ENCODE measurements around the gene PYGB. TPM values are rescaled to one million over a fixed set of nuclear protein-coding genes. Genes with fewer than 3 reads are reported as not detected.

PYGB gene
- total RNA-seq, 1 experiment from 2014 or later, result 220 TPM

DNA sequence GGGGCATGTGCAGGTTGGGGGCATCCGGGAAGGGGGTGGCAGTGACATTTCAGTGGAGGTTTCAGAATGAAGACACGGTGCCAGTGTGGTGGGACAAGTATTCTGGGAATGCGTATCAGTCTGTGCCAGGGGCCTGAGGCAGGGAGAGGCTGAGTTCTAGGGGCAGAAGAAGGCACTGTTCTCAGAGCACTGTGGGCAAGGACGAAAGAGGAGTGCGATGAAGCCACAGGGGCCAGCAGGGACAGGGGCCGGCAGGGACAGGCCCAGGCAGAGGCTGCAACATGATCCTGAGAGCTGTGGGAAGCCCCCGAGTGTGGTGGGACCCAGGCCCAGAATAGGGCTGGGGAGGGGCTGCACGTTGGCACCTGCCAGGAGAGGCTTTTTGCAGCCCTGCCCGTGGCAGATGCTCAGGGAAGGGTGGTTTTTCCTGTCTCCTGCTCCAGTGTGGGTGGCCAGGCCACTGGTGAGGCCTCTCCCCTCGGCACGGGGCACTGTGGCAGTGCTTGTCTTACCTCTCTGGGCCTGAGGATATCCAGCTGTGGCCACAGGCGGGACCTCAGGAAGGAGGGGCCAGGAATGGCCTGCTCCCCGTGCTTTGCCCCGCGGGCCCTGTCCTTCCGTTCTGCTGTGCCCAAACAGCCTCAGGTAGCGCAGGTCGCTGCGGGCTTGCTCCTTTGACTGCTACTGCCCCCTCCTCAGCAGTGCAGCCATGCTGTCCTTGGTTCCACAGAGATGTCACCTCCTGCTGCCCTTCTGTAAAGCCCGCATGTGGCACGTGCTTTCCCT is 42.4 kb upstream of the PYGB start:
- in situ Hi-C loops (cut with HindIII; ENCODE audit: low pct_unique_long_range_greater_than_20kb, low sequenced_read_pairs) (no loop called here), intact Hi-C loops (cut with micrococcal nuclease; ENCODE audit: unreplicated experiment) (no loop called here)
- BruUV-seq (replicated peaks), result no TSS peak
- H3K4me3 ChIP-seq (ENCODE audit: low read depth in 2 of 2, low read length in 2 of 2), result no peak overlapping the region
- ChIA-PET POLR2A (no interaction called here), CTCF (no interaction called here)
- TF ChIP-seq TCF7L2 (IDR thresholded peaks at IDR 0.05; ENCODE audit: low read depth, low read length) (no peak), POLR2AphosphoS5 (IDR thresholded peaks at IDR 0.05; ENCODE audit: low read depth, low read length) (no peak), SIN3A (IDR thresholded peaks at IDR 0.05; ENCODE audit: borderline replicate concordance, insufficient read depth, low read depth, low read length) (no peak)
- TF ChIP-seq, protein P1, sequence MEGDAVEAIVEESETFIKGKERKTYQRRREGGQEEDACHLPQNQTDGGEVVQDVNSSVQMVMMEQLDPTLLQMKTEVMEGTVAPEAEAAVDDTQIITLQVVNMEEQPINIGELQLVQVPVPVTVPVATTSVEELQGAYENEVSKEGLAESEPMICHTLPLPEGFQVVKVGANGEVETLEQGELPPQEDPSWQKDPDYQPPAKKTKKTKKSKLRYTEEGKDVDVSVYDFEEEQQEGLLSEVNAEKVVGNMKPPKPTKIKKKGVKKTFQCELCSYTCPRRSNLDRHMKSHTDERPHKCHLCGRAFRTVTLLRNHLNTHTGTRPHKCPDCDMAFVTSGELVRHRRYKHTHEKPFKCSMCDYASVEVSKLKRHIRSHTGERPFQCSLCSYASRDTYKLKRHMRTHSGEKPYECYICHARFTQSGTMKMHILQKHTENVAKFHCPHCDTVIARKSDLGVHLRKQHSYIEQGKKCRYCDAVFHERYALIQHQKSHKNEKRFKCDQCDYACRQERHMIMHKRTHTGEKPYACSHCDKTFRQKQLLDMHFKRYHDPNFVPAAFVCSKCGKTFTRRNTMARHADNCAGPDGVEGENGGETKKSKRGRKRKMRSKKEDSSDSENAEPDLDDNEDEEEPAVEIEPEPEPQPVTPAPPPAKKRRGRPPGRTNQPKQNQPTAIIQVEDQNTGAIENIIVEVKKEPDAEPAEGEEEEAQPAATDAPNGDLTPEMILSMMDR (IDR thresholded peaks at IDR 0.05), result no peak
- TF ChIP-seq, protein P2, sequence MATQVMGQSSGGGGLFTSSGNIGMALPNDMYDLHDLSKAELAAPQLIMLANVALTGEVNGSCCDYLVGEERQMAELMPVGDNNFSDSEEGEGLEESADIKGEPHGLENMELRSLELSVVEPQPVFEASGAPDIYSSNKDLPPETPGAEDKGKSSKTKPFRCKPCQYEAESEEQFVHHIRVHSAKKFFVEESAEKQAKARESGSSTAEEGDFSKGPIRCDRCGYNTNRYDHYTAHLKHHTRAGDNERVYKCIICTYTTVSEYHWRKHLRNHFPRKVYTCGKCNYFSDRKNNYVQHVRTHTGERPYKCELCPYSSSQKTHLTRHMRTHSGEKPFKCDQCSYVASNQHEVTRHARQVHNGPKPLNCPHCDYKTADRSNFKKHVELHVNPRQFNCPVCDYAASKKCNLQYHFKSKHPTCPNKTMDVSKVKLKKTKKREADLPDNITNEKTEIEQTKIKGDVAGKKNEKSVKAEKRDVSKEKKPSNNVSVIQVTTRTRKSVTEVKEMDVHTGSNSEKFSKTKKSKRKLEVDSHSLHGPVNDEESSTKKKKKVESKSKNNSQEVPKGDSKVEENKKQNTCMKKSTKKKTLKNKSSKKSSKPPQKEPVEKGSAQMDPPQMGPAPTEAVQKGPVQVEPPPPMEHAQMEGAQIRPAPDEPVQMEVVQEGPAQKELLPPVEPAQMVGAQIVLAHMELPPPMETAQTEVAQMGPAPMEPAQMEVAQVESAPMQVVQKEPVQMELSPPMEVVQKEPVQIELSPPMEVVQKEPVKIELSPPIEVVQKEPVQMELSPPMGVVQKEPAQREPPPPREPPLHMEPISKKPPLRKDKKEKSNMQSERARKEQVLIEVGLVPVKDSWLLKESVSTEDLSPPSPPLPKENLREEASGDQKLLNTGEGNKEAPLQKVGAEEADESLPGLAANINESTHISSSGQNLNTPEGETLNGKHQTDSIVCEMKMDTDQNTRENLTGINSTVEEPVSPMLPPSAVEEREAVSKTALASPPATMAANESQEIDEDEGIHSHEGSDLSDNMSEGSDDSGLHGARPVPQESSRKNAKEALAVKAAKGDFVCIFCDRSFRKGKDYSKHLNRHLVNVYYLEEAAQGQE (IDR thresholded peaks at IDR 0.05; ENCODE audit: insufficient read depth in 1 of 2, low read depth in 2 of 2, low read length in 1 of 2), result no peak
- H3K4me1 ChIP-seq (ENCODE audit: control insufficient read depth, insufficient read depth, low read length), result peaks cover 13% of the 10 kb centered on the region
- ATAC-seq (peak; percentile 66), DNase-seq (ENCODE audit: low read depth, low spot score) (no peak)
- no peaks in the 10 kb centered on the region for H3K27me3 ChIP-seq (ENCODE audit: control insufficient read depth, insufficient read depth, low read length)
- H3K9me3 ChIP-seq (ENCODE audit: control insufficient read depth, insufficient read depth, low read depth, low read length), result no peaks in the 10 kb centered on the region
- 0 out of 2 replicates have a peak, but pooled peaks cover 3% of the 10 kb centered on the region for H3K36me3 ChIP-seq (ENCODE audit: control insufficient read depth, insufficient read depth, low read length)
- 0 out of 2 replicates have a peak overlapping the region, but pooled peaks have one; percentile 18 for H3K27ac ChIP-seq (ENCODE audit: low read length)

DNA sequence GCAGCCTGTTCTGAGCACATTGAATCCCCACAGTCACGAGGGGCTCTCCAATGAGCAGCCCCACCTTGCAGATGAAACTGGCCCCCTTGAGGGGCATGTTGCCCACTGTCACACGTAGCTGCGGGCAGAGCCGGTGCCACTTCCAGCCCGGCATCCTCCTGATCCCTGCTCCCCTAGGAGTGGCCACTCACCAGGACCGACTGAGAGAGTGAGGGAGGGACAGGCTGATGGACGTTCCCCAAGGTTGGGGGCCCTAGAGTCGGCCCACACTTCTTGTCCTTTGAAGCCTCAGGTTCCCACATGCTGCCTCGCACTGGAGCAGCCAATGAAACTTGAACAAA is 41.9 kb upstream of the PYGB start:
- ATAC-seq, result no peak
- BruUV-seq (replicated peaks), result no TSS peak
- Histone ChIP-seq H3K4me3 (ENCODE audit: low read depth in 2 of 2, low read length in 2 of 2) (no peak overlapping the region), H3K27me3 (ENCODE audit: control insufficient read depth, insufficient read depth, low read length) (no peaks in the 10 kb centered on the region), H3K27ac (ENCODE audit: low read length) (no peak overlapping the region), H3K36me3 (ENCODE audit: control insufficient read depth, insufficient read depth, low read length) (peaks cover 5% of the 10 kb centered on the region; the same call in 1 of the 2 replicates), H3K9me3 (ENCODE audit: control insufficient read depth, insufficient read depth, low read depth, low read length) (no peaks in the 10 kb centered on the region), H3K4me1 (ENCODE audit: control insufficient read depth, insufficient read depth, low read length) (peaks cover 13% of the 10 kb centered on the region)
- intact Hi-C loops (cut with micrococcal nuclease; ENCODE audit: unreplicated experiment) (no loop called here), in situ Hi-C loops (cut with HindIII; ENCODE audit: low pct_unique_long_range_greater_than_20kb, low sequenced_read_pairs) (no loop called here)
- CTCF ChIA-PET, result no interaction called here
- TF ChIP-seq SIN3A (IDR thresholded peaks at IDR 0.05; ENCODE audit: borderline replicate concordance, insufficient read depth, low read depth, low read length) (no peak), TCF7L2 (IDR thresholded peaks at IDR 0.05; ENCODE audit: low read depth, low read length) (no peak)
- TF ChIP-seq, protein P1 (IDR thresholded peaks at IDR 0.05), result no peak
- TF ChIP-seq, protein P2 (IDR thresholded peaks at IDR 0.05; ENCODE audit: insufficient read depth in 1 of 2, low read depth in 2 of 2, low read length in 1 of 2), result no peak
- POLR2A ChIA-PET, result no interaction called here
- DNase-seq (ENCODE audit: low read depth, low spot score), result no peak

Data from Panc1 (cell line).